ENCODE results near the gene DPEP2.
A peak's percentile ranks its signal among the peaks of the same experiment; 100 is the strongest.
"Not testable (repeated sequence)": the region's sequence is repeated elsewhere in the genome, so short reads cannot be mapped to it uniquely, and the experiment has no call there.

DPEP2 gene

GRCh38 chr16:67998779-67999688, at the start of gene DPEP2:
Gene DPEP2, minus strand, starts transcription at chr16:67999484. Its CDS starts 6,272 bp downstream, at chr16:67993212.
- peak; percentile 92 for DNase-seq

GRCh38 chr16:68047987-68048386, 48.7 kb upstream of the DPEP2 start:
- DNase-seq, result no peak

- no peak for DNase-seq
Observed at GRCh38 chr16:68046106-68046505, 46.8 kb upstream of the DPEP2 start.

GRCh38 chr16:68041783-68042182, 42.5 kb upstream of the DPEP2 start:
- DNase-seq, result peak; percentile 95

GRCh38 chr16:68040506-68041288, 41.4 kb upstream of the DPEP2 start:
- peak; percentile 49 for DNase-seq

GRCh38 chr16:68037841-68038597, 38.7 kb upstream of the DPEP2 start:
- peak; percentile 54 for DNase-seq

GRCh38 chr16:68035227-68035626, 35.9 kb upstream of the DPEP2 start:
- no peak for DNase-seq

GRCh38 chr16:68033101-68033500, 33.8 kb upstream of the DPEP2 start:
- no peak for DNase-seq

GRCh38 chr16:68031951-68032350, 32.7 kb upstream of the DPEP2 start:
- no peak for DNase-seq

- peak; percentile 5 for DNase-seq
Observed at GRCh38 chr16:68030108-68030507, 30.8 kb upstream of the DPEP2 start.

- DNase-seq, result no peak
Observed at GRCh38 chr16:68028996-68029395, 29.7 kb upstream of the DPEP2 start.

- DNase-seq, result peak; percentile 87
Observed at GRCh38 chr16:68022728-68023537, 23.6 kb upstream of the DPEP2 start, which contains the start of the genes DDX28 and DUS2. Gene DDX28, minus strand, starts transcription at chr16:68023232. Its CDS starts 30 bp downstream, at chr16:68023202. Gene DUS2, plus strand, starts transcription at chr16:68023284. Its CDS starts 14,740 bp downstream, at chr16:68038024.

- DNase-seq, result no peak
Observed at GRCh38 chr16:68022278-68022727, 23.0 kb upstream of the DPEP2 start.

- no peak for DNase-seq
Observed at GRCh38 chr16:68021490-68021889, 22.2 kb upstream of the DPEP2 start.

GRCh38 chr16:68019167-68019680, 19.9 kb upstream of the DPEP2 start:
- DNase-seq, result no peak

- DNase-seq, result no peak
Observed at GRCh38 chr16:68015681-68016080, 16.4 kb upstream of the DPEP2 start, which contains the start of gene DPEP2NB. Gene DPEP2NB, minus strand, starts transcription at chr16:68015911. Its CDS starts 141 bp downstream, at chr16:68015770.

- DNase-seq, result peak; percentile 18
Observed at GRCh38 chr16:68013440-68013839, 14.2 kb upstream of the DPEP2 start.

GRCh38 chr16:68009872-68010271, 10.6 kb upstream of the DPEP2 start:
- DNase-seq, result not testable (repeated sequence)

GRCh38 chr16:68009157-68009735, 10.0 kb upstream of the DPEP2 start:
- no peak for DNase-seq

- DNase-seq, result peak; percentile 88
Observed at GRCh38 chr16:68005786-68006286, 6.6 kb upstream of the DPEP2 start.

GRCh38 chr16:68005211-68005610, 5.9 kb upstream of the DPEP2 start:
- DNase-seq, result no peak
